Dendritic cell treated with granulocyte-macrophage colony-stimulating factor and Interleukin-4, amounts not matched to agents 40 ng/mL and 50 ng/mL, for 4 days (primary cell): Measurements from ENCODE around the gene SIDT1.
A peak's percentile ranks its signal among the peaks of the same experiment; 100 is the strongest.

Experiments used
- H3K27ac Mint-ChIP-seq: one replicate; pipeline ENCODE4 v1.8.0; 2022; ENCODE audit warnings: mild to moderate bottlenecking, mixed read lengths
- H3K27me3 Mint-ChIP-seq: one replicate; pipeline ENCODE4 v1.8.0; 2022; ENCODE audit warnings: mild to moderate bottlenecking, mixed read lengths
- H3K36me3 Mint-ChIP-seq: one replicate; pipeline ENCODE4 v1.8.0; 2022; ENCODE audit warnings: low read depth, mixed read lengths
- H3K4me1 Mint-ChIP-seq: one replicate; pipeline ENCODE4 v1.8.0; 2022; ENCODE audit warnings: low read depth, mixed read lengths
- H3K4me3 Mint-ChIP-seq: one replicate; pipeline ENCODE4 v1.8.0; 2022; ENCODE audit warnings: mild to moderate bottlenecking, moderate library complexity, mixed read lengths
- H3K9me3 Mint-ChIP-seq: one replicate; pipeline ENCODE4 v1.8.0; 2022; ENCODE audit warnings: mixed read lengths
- intact Hi-C: fragments of 100-400 bp; cut with micrococcal nuclease; formaldehyde crosslinking; loops from one replicate; pipeline ENCODE4 v1.15.0; 2022

Gene SIDT1

GRCh38 chr3:113676261-113676660 lies 143.9 kb downstream of the SIDT1 start:
- H3K27ac Mint-ChIP-seq, result peak overlapping the region; percentile 2
- H3K4me1 Mint-ChIP-seq, result peaks cover 24% of the 10 kb centered on the region
- H3K27me3 Mint-ChIP-seq, result no peaks in the 10 kb centered on the region
- intact Hi-C loops, result no loop called here
- peaks cover 41% of the 10 kb centered on the region for H3K36me3 Mint-ChIP-seq
- peaks cover 16% of the 10 kb centered on the region for H3K9me3 Mint-ChIP-seq
- H3K4me3 Mint-ChIP-seq, result no peak overlapping the region

GRCh38 chr3:113677737-113678136 lies 145.4 kb downstream of the SIDT1 start:
- Mint-ChIP-seq H3K4me1 (peaks cover 24% of the 10 kb centered on the region), H3K9me3 (peaks cover 16% of the 10 kb centered on the region), H3K27ac (no peak overlapping the region), H3K36me3 (peaks cover 28% of the 10 kb centered on the region), H3K4me3 (no peak overlapping the region), H3K27me3 (no peaks in the 10 kb centered on the region)
- intact Hi-C loops, result no loop called here

DNA sequence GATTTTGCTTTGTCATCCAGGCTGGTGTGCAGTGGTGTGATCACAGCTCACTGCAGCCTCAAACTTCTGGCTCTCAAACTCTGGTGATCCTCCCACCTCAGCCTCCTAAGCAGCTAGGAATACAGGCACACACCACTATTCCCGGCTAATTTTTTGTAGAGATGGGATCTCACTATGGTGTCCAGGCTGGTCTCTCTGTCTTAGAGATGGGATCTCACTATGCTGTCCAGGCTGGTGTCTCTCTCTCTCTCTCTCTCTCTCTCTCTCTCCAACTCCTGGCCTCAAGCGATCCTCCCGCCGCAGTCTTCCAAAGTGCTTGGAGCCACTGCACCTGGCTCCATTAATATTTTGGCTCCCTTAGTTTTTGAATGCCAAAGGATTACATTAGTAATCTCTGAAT lies 146.4 kb downstream of the SIDT1 start:
- Mint-ChIP-seq H3K27ac (no peak overlapping the region), H3K4me3 (no peak overlapping the region), H3K9me3 (peaks cover 16% of the 10 kb centered on the region), H3K36me3 (peaks cover 28% of the 10 kb centered on the region), H3K27me3 (no peaks in the 10 kb centered on the region), H3K4me1 (peaks cover 24% of the 10 kb centered on the region)
- intact Hi-C loops, result no loop called here
